Prostate gland (tissue), 2 donors: ENCODE results near the gene STAT1.

Experiments
- POLR2A ChIP-seq: fragments of 450-650 bp; IDR thresholded peaks from one replicate; pipeline ENCODE4 v1.6.1; 2016; ENCODE audit warnings: antibody characterized with exemption, mild to moderate bottlenecking
- TF ChIP-seq, protein P1 (sequence below), 4 experiments: fragments of 200-600 bp in 2 of 4; fragments of 450-650 bp in 2 of 4; sonication (generic) in 2 of 4; IDR thresholded peaks; 1 replicate in 3 of 4; 2 replicates in 1 of 4; pipeline ENCODE4 v1.5.1; 2016 to 2019; ENCODE audit warnings: antibody characterized with exemption in 4 of 4, mild to moderate bottlenecking in 2 of 4, moderate library complexity in 2 of 4

DNA sequence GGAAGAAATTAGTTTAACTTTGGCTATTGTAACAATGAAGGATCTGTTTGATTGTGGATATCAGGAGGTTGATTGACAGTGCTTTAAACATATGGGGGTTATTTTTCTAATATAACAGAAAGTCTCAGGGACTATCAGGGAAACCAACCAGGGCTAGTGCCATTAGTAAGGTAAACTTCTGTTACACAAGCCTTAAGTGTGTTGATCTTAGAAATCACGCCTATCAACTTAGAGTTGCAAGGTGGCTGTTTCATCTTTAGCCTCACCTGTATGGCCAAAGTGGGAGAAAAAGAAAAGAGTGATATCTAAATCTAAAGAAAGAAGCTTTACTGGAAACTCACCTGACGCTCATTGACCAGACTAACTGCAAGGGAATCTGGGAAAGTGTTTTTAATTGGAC, 71.3 kb downstream of the STAT1 start:
- no peak for TF ChIP-seq POLR2A
- TF ChIP-seq, protein P1, sequence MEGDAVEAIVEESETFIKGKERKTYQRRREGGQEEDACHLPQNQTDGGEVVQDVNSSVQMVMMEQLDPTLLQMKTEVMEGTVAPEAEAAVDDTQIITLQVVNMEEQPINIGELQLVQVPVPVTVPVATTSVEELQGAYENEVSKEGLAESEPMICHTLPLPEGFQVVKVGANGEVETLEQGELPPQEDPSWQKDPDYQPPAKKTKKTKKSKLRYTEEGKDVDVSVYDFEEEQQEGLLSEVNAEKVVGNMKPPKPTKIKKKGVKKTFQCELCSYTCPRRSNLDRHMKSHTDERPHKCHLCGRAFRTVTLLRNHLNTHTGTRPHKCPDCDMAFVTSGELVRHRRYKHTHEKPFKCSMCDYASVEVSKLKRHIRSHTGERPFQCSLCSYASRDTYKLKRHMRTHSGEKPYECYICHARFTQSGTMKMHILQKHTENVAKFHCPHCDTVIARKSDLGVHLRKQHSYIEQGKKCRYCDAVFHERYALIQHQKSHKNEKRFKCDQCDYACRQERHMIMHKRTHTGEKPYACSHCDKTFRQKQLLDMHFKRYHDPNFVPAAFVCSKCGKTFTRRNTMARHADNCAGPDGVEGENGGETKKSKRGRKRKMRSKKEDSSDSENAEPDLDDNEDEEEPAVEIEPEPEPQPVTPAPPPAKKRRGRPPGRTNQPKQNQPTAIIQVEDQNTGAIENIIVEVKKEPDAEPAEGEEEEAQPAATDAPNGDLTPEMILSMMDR (IDR thresholded peaks at IDR 0.05): no peak
